GM10266 (cell line): Measurements from ENCODE around the gene PIPOX.

Experiments
- DNase-seq: peaks from one replicate; pipeline ENCODE4 v3.0.0; 2012; ENCODE audit errors: extremely low spot score
- TF ChIP-seq, protein P1 (sequence below): IDR thresholded peaks from 2 replicates; pipeline ENCODE4 v1.5.1; 2012; ENCODE audit warnings: mild to moderate bottlenecking, low read depth; ENCODE audit not compliant: control insufficient read depth, insufficient read depth; ENCODE audit errors: missing control alignments

The PIPOX gene

DNA sequence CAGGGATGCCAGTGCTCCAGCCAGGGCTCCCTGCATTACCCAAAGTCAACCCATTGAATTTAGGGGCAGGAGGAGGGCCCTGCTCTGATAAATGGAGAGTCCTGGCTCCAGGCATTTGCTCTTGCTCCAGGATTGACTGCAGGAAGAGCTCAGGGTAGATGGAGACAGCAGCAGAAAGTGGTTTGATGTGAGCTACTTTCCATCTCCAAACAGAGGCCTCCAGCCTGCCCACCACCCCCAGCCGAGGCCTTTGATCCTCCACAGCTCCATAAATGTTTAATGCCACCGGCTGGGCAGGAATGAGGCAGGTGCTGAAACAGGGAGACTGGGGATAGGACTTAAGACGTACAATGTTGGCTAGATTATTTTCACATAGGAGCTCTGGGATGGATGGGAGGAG is 32.8 kb upstream of the PIPOX start:
- no peak for DNase-seq
- TF ChIP-seq, protein P1, sequence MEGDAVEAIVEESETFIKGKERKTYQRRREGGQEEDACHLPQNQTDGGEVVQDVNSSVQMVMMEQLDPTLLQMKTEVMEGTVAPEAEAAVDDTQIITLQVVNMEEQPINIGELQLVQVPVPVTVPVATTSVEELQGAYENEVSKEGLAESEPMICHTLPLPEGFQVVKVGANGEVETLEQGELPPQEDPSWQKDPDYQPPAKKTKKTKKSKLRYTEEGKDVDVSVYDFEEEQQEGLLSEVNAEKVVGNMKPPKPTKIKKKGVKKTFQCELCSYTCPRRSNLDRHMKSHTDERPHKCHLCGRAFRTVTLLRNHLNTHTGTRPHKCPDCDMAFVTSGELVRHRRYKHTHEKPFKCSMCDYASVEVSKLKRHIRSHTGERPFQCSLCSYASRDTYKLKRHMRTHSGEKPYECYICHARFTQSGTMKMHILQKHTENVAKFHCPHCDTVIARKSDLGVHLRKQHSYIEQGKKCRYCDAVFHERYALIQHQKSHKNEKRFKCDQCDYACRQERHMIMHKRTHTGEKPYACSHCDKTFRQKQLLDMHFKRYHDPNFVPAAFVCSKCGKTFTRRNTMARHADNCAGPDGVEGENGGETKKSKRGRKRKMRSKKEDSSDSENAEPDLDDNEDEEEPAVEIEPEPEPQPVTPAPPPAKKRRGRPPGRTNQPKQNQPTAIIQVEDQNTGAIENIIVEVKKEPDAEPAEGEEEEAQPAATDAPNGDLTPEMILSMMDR: no peak

DNA sequence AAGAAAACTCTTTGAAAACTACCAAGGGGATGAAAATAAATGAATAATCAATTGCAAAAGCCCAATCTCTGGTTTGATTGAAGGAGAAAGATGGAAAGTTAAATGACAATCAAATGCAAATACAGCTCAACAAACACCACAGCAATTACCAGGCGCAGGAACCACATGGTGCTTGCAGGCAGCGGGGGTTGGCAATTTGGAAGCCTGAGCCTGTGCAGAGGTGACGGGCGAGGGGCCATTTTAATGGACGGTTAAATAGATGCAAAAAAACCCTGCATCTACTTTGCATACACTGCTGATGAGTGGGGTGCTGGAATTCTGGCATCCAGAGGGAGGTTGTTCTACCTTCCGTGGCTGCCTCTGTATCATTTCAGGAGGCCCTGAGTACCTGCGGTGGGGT is 32.4 kb upstream of the PIPOX start:
- TF ChIP-seq, protein P1: no peak
- DNase-seq: no peak

DNA sequence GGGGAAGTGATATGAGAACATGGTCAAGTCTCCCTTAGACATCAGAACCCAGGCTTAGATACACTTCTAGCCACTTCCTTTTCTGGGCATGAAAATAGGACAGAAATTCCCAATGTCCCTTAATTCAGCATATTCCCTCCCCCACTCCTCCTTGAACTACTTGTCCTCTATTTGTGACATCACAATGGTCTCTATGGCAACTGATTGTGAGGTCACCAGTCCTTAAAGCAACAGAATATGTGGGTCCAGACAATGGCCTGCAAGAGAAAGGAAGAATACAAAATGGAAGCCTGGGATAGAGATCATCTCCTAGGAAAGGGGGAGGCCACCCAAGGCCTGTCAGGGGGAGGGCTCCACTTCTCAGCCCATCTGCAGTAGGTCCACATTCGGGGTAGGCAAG is 30.4 kb upstream of the PIPOX start:
- TF ChIP-seq, protein P1: no peak
- no peak for DNase-seq

DNA sequence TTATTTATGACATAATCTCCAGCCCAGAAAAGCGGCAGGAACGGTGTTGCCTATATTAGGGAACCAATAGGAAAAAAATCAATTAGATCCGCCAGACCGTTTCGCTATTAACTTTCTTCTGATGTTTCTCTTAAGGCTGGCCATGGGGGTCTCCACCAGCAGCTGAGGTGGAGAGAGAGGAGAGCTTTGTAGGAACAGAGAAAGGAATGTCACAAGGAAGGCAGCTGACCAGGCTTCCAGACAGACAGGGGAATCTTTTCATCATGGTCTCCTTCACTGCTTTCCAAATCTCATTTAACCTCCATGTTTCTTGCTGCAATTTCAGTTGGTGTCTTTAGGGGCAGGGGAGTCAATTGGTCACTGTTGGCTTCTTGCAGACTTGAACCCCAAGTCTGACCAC is 28.2 kb upstream of the PIPOX start:
- DNase-seq: no peak
- TF ChIP-seq, protein P1: no peak

DNA sequence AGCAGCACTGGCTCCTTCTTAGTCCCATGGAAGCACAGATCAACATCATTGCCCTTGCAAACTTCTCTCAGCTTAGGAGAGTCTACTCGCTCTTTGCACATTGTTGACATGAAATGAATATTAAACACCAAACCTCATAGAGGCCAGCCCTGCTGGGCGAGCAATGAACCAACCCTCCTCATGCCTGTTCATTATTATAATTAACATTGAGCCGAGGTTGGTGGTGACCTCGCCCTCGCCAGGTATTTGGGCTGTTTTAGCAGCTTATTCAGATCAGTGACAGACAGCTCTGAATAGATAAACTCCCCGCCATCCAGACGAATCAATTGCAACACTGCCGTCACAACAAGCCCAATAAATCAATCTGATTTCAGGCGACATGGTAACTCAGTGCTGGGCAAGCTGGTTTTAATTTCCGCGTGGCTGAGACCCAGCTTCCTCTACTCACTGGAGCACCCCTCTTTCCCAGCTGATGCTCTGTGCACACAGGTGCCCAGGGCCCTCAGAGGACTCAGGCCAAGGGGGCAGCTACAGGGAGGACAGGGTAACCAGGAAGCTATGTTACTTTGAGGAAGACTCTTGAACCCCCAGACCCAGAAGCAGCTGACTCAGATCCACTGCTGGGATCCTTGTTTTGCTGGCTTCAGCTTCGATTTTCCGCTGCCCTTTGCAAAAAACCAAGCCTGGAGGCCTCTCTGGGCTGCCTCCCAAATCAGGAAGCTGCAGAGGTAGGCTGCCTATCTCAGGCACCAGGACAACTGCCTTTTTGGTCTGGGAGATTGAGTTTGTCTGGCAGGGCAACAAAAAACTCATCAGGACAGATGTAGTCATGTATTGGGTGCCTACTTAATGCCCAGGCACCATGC is 26.4 kb upstream of the PIPOX start:
- no peak for DNase-seq
- TF ChIP-seq, protein P1: no peak

DNA sequence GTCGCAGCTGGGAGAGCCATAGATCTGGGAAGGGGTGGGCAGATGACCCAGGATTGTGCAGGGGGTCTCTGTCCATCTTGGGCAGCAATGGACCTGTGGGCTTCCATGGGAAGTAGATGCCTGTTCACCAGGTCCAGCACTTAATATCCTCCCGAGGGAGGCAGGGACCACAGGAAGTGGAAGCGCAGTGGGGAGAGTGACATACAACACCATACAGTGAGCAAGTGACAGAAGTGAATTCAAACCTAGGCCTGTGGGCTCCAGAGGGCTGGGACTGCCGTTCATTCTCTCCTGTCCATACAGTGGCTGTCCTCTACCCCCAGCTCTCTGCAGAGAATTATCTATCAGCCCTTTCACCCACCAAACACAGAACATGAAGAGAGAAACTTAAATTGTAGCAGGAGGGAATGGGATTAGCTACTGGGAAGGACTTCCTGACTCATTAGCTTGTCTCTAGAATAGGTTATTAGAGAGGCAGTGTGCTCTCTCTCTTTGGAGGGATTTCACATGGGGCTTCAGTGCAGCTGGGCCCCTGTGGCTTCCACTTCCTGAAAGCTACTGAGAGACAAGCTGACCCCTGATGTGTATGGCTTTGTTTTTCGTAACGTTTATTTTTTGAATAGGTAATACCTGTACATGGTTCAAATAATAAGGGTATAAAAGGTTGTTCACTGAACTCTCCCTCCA is 24.0 kb upstream of the PIPOX start:
- TF ChIP-seq, protein P1: no peak
- DNase-seq: no peak
